SK-N-SH (cell line): ENCODE data around the gene ANAPC2.

Experiments
- CTCF ChIP-seq: fragments of 200-600 bp; sonication (generic); IDR thresholded peaks from 2 replicates; pipeline ENCODE4 v1.6.1; 2017; ENCODE audit warnings: antibody characterized with exemption, mild to moderate bottlenecking, moderate library complexity
- POLR2AphosphoS5 ChIP-seq: IDR thresholded peaks from 2 replicates; pipeline ENCODE4 v1.6.1; 2012; ENCODE audit warnings: low read depth, low read length
- RCOR1 ChIP-seq: fragments of 150-350 bp; IDR thresholded peaks from 2 replicates; pipeline ENCODE4 v1.6.1; 2017; ENCODE audit warnings: antibody characterized with exemption, low read length

- TF ChIP-seq POLR2AphosphoS5 (no peak), CTCF (no peak), RCOR1 (no peak)
Measured at GRCh38 chr9:137201205-137201868, 13.0 kb upstream of the ANAPC2 start.
